Measurements from ENCODE around the gene ABCG1. TPM values are rescaled to one million over a fixed set of nuclear protein-coding genes. Genes with fewer than 3 reads are reported as not detected.

ABCG1 gene
- total and polyA plus RNA-seq, 3 experiments from 2014 or later = 3.7 to 15.7 (median 3.8) TPM

- Mint-ChIP-seq H3K27ac (peak overlapping the region in 1 of 8 donors; percentile 68), H3K4me3 (peak overlapping the region in 1 of 7 donors; percentile 73), H3K9me3 (no peaks in the 10 kb centered on the region), H3K27me3 (no peaks in the 10 kb centered on the region), H3K4me1 (no peaks in the 10 kb centered on the region), H3K36me3 (peaks cover 13 to 83% (median 16%) of the 10 kb centered on the region in 3 donors)
- Histone ChIP-seq H3K9me3 (ENCODE audit: low read length) (no peaks in the 10 kb centered on the region), H3K27me3 (ENCODE audit: insufficient read depth, low read length, poor library complexity, severe bottlenecking) (no peaks in the 10 kb centered on the region), H3K4me3 (ENCODE audit: low read length) (no peak overlapping the region), H3K4me1 (ENCODE audit: insufficient read depth, low read length) (no peaks in the 10 kb centered on the region), H3K27ac (ENCODE audit: low read depth, low read length) (no peak overlapping the region), H3K36me3 (ENCODE audit: insufficient read depth, low read length) (no peaks in the 10 kb centered on the region)
- POLR2A ChIA-PET = interaction anchor here (0.5 kb wide), 1 partner anchor 68 kb away, joined by 3 read pairs; no protein-coding TSS in a partner anchor
- no peak for DNase-seq
- CTCF ChIA-PET = no interaction called here
Observed at GRCh38 chr21:42282715-42283114, 63.8 kb downstream of the ABCG1 start.

- Histone ChIP-seq H3K27me3 (ENCODE audit: insufficient read depth, low read length, poor library complexity, severe bottlenecking) (no peaks in the 10 kb centered on the region), H3K9me3 (ENCODE audit: low read length) (no peaks in the 10 kb centered on the region), H3K4me1 (ENCODE audit: insufficient read depth, low read length) (no peaks in the 10 kb centered on the region), H3K36me3 (ENCODE audit: insufficient read depth, low read length) (no peaks in the 10 kb centered on the region), H3K27ac (ENCODE audit: low read depth, low read length) (no peak overlapping the region), H3K4me3 (ENCODE audit: low read length) (no peak overlapping the region)
- H3K9me3 Mint-ChIP-seq = no peaks in the 10 kb centered on the region
- CTCF ChIA-PET = interaction anchor here (1.2 kb wide), 1 partner anchor 27 kb away, joined by 5 read pairs; no protein-coding TSS in a partner anchor
- no peak overlapping the region for H3K4me3 Mint-ChIP-seq
- H3K4me1 Mint-ChIP-seq = no peaks in the 10 kb centered on the region
- peak overlapping the region in 1 of 8 donors; percentile 47 for H3K27ac Mint-ChIP-seq
- POLR2A ChIA-PET = no interaction called here
- peaks cover 0 to 1% of the 10 kb centered on the region in 2 donors for H3K27me3 Mint-ChIP-seq
- no peak for DNase-seq
- peaks cover 19 to 88% (median 20%) of the 10 kb centered on the region in 3 donors for H3K36me3 Mint-ChIP-seq
Observed at GRCh38 chr21:42285569-42286245, 66.8 kb downstream of the ABCG1 start.

DNA sequence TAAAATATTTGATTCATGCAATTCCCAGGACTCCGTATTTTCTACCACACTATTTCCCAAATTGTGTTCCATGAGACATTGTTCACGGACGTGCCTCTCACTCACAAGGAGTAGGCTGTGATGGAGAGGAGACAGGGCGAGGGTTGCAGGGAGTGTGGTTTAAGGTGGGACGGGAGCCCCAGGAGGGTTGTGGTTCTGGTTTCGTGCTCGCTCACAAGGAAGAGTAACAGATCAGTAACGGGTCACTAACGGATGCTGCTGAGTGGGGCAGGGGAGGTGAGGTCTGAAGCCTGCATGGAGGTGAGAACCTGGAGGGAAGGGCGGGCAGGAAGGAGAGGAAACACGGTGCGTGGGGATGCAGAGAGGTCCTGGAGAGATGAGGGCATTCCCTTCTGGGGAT is 67.5 kb downstream of the ABCG1 start:
- DNase-seq = no peak
- Mint-ChIP-seq H3K4me3 (no peak overlapping the region), H3K36me3 (peaks cover 20 to 92% (median 21%) of the 10 kb centered on the region in 3 donors), H3K4me1 (no peaks in the 10 kb centered on the region), H3K27ac (no peak overlapping the region), H3K9me3 (no peaks in the 10 kb centered on the region), H3K27me3 (peaks cover 0 to 1% of the 10 kb centered on the region in 2 donors)
- Histone ChIP-seq H3K4me1 (ENCODE audit: insufficient read depth, low read length) (no peaks in the 10 kb centered on the region), H3K9me3 (ENCODE audit: low read length) (no peaks in the 10 kb centered on the region), H3K27ac (ENCODE audit: low read depth, low read length) (no peak overlapping the region), H3K4me3 (ENCODE audit: low read length) (no peak overlapping the region), H3K27me3 (ENCODE audit: insufficient read depth, low read length, poor library complexity, severe bottlenecking) (no peaks in the 10 kb centered on the region), H3K36me3 (ENCODE audit: insufficient read depth, low read length) (no peaks in the 10 kb centered on the region)
- ChIA-PET CTCF (interaction anchor here (1.2 kb wide), 1 partner anchor 28 kb away, joined by 5 read pairs; no protein-coding TSS in a partner anchor), POLR2A (no interaction called here)

- CTCF ChIA-PET = no interaction called here
Observed at GRCh38 chr21:42287193-42288083, 68.5 kb downstream of the ABCG1 start.

DNA sequence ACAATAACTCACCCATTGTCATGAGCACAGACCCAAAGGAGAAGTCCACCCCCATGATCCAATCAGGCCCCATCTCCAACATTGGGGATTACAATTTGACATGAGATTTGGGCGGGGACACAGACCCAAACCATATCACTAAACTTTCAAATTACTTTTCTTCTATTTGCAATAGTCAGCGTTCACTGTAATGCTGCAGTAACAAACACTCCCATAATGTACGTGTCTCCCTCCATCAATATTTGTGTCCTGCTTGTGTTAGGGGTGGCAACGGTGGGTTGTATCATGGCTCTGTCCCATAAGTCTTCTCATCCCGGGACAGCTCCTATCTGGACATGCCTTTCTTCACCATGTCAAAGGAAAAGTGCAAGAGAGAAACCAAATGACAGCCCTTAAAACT is 70.0 kb downstream of the ABCG1 start:
- H3K4me3 Mint-ChIP-seq = no peak overlapping the region
- peak overlapping the region in 3 of 8 donors; percentile 10 to 78 (median 49) for H3K27ac Mint-ChIP-seq
- H3K27ac ChIP-seq (ENCODE audit: low read depth, low read length) = no peak overlapping the region
- no peak for DNase-seq
- ChIA-PET POLR2A (no interaction called here), CTCF (no interaction called here)
- H3K27me3 ChIP-seq (ENCODE audit: insufficient read depth, low read length, poor library complexity, severe bottlenecking) = no peaks in the 10 kb centered on the region
- H3K9me3 ChIP-seq (ENCODE audit: low read length) = no peaks in the 10 kb centered on the region
- no peaks in the 10 kb centered on the region for H3K9me3 Mint-ChIP-seq
- H3K4me1 ChIP-seq (ENCODE audit: insufficient read depth, low read length) = no peaks in the 10 kb centered on the region
- peaks cover 0 to 1% of the 10 kb centered on the region in 2 donors for H3K27me3 Mint-ChIP-seq
- H3K36me3 Mint-ChIP-seq = peaks cover 20 to 81% (median 21%) of the 10 kb centered on the region in 3 donors
- no peaks in the 10 kb centered on the region for H3K4me1 Mint-ChIP-seq
- peaks cover 7% of the 10 kb centered on the region for H3K36me3 ChIP-seq (ENCODE audit: insufficient read depth, low read length)
- no peak overlapping the region for H3K4me3 ChIP-seq (ENCODE audit: low read length)

More at GRCh38 chr21:42287193-42288083, 68.5 kb downstream of the ABCG1 start:
- Mint-ChIP-seq H3K9me3 (no peaks in the 10 kb centered on the region), H3K4me1 (no peaks in the 10 kb centered on the region), H3K4me3 (peak overlapping the region in 1 of 7 donors; percentile 78), H3K36me3 (peaks cover 20 to 91% (median 21%) of the 10 kb centered on the region in 3 donors), H3K27ac (peak overlapping the region in 1 of 8 donors; percentile 13), H3K27me3 (peaks cover 0 to 1% of the 10 kb centered on the region in 2 donors)
- DNase-seq = no peak
- no peaks in the 10 kb centered on the region for H3K9me3 ChIP-seq (ENCODE audit: low read length)
- POLR2A ChIA-PET = no interaction called here
- H3K4me1 ChIP-seq (ENCODE audit: insufficient read depth, low read length) = no peaks in the 10 kb centered on the region
- H3K36me3 ChIP-seq (ENCODE audit: insufficient read depth, low read length) = no peaks in the 10 kb centered on the region
- no peaks in the 10 kb centered on the region for H3K27me3 ChIP-seq (ENCODE audit: insufficient read depth, low read length, poor library complexity, severe bottlenecking)
- H3K4me3 ChIP-seq (ENCODE audit: low read length) = no peak overlapping the region
- H3K27ac ChIP-seq (ENCODE audit: low read depth, low read length) = no peak overlapping the region

- H3K36me3 Mint-ChIP-seq = peaks cover 20 to 72% (median 25%) of the 10 kb centered on the region in 3 donors
- H3K9me3 ChIP-seq (ENCODE audit: low read length) = no peaks in the 10 kb centered on the region
- no peak overlapping the region for H3K27ac ChIP-seq (ENCODE audit: low read depth, low read length)
- DNase-seq = no peak
- H3K4me1 Mint-ChIP-seq = no peaks in the 10 kb centered on the region
- no peak overlapping the region for H3K4me3 Mint-ChIP-seq
- no peak overlapping the region for H3K4me3 ChIP-seq (ENCODE audit: low read length)
- H3K36me3 ChIP-seq (ENCODE audit: insufficient read depth, low read length) = peaks cover 7% of the 10 kb centered on the region
- H3K4me1 ChIP-seq (ENCODE audit: insufficient read depth, low read length) = no peaks in the 10 kb centered on the region
- H3K27me3 Mint-ChIP-seq = peaks cover 0 to 1% of the 10 kb centered on the region in 2 donors
- H3K27me3 ChIP-seq (ENCODE audit: insufficient read depth, low read length, poor library complexity, severe bottlenecking) = no peaks in the 10 kb centered on the region
- peak overlapping the region in 2 of 8 donors; percentile 9 to 29 for H3K27ac Mint-ChIP-seq
- ChIA-PET CTCF (no interaction called here), POLR2A (no interaction called here)
- H3K9me3 Mint-ChIP-seq = no peaks in the 10 kb centered on the region
Observed at GRCh38 chr21:42289926-42290325, 71.0 kb downstream of the ABCG1 start.

- H3K9me3 Mint-ChIP-seq = no peaks in the 10 kb centered on the region
- H3K27me3 Mint-ChIP-seq = peaks cover 0 to 1% of the 10 kb centered on the region in 2 donors
- H3K4me1 Mint-ChIP-seq = no peaks in the 10 kb centered on the region
- POLR2A ChIA-PET = interaction anchor here (0.6 kb wide), 1 partner anchor 62 kb away, joined by 3 read pairs; no protein-coding TSS in a partner anchor
- H3K36me3 Mint-ChIP-seq = peaks cover 23 to 70% (median 28%) of the 10 kb centered on the region in 3 donors
- Histone ChIP-seq H3K27ac (ENCODE audit: low read depth, low read length) (no peak overlapping the region), H3K9me3 (ENCODE audit: low read length) (no peaks in the 10 kb centered on the region), H3K27me3 (ENCODE audit: insufficient read depth, low read length, poor library complexity, severe bottlenecking) (no peaks in the 10 kb centered on the region), H3K4me1 (ENCODE audit: insufficient read depth, low read length) (no peaks in the 10 kb centered on the region), H3K4me3 (ENCODE audit: low read length) (no peak overlapping the region), H3K36me3 (ENCODE audit: insufficient read depth, low read length) (peaks cover 7% of the 10 kb centered on the region)
- H3K27ac Mint-ChIP-seq = peak overlapping the region in 3 of 8 donors; percentile 2 to 33 (median 9)
- CTCF ChIA-PET = interaction anchor here (1.5 kb wide), 1 partner anchor 50 kb away, joined by 3 read pairs; no protein-coding TSS in a partner anchor
- H3K4me3 Mint-ChIP-seq = no peak overlapping the region
- no peak for DNase-seq
Observed at GRCh38 chr21:42290505-42290904, 71.6 kb downstream of the ABCG1 start.
